GM23338 (cell line): ENCODE results near the gene WNT9A. TPM values are rescaled to one million over a fixed set of nuclear protein-coding genes. Genes with fewer than 3 reads are reported as not detected.

ENCODE experiments used
- ATAC-seq: fragments of 200-7000 bp; cut with Tn5 transposase; 3 replicates; pipeline ENCODE4 v1.9.1; 2020
- DNase-seq: peaks from one replicate; pipeline ENCODE4 v3.0.0-alpha.2; 2015; ENCODE audit warnings: low spot score
- H2AFZ ChIP-seq: fragments of 200-600 bp; sonication (generic); 2 replicates; pipeline ENCODE4 v1.8.0; 2016; ENCODE audit warnings: antibody characterized with exemption, mild to moderate bottlenecking, moderate library complexity
- H3F3A ChIP-seq: fragments of 200-600 bp; sonication (generic); replicated peaks from 2 replicates; pipeline ENCODE4 v1.8.0; 2017; ENCODE audit warnings: antibody characterized with exemption, mixed run types, low read depth
- H3K27ac ChIP-seq: fragments of 200-600 bp; sonication (generic); 2 replicates; pipeline ENCODE4 v1.6.1; 2016; ENCODE audit warnings: low read depth
- H3K27me3 ChIP-seq: fragments of 200-600 bp; sonication (generic); 2 replicates; pipeline ENCODE4 v1.8.0; 2016; ENCODE audit warnings: mild to moderate bottlenecking, mixed run types, moderate library complexity; ENCODE audit not compliant: insufficient read depth
- H3K36me3 ChIP-seq: fragments of 200-600 bp; sonication (generic); 2 replicates; pipeline ENCODE4 v1.8.0; 2016; ENCODE audit warnings: mild to moderate bottlenecking; ENCODE audit not compliant: insufficient read depth
- H3K4me1 ChIP-seq: fragments of 200-600 bp; sonication (generic); 2 replicates; pipeline ENCODE4 v1.8.0; 2016; ENCODE audit warnings: mild to moderate bottlenecking, moderate library complexity; ENCODE audit not compliant: insufficient read depth
- H3K4me2 ChIP-seq: fragments of 200-600 bp; sonication (generic); 2 replicates; pipeline ENCODE4 v1.7.1; 2017; ENCODE audit warnings: mixed run types
- H3K4me3 ChIP-seq: fragments of 200-600 bp; sonication (generic); 2 replicates; pipeline ENCODE4 v1.6.1; 2016; ENCODE audit warnings: mixed run types
- H3K79me2 ChIP-seq: fragments of 200-600 bp; sonication (generic); replicated peaks from 2 replicates; pipeline ENCODE4 v1.8.0; 2017; ENCODE audit warnings: mild to moderate bottlenecking; ENCODE audit not compliant: insufficient read depth
- H3K9me2 ChIP-seq: fragments of 200-600 bp; sonication (generic); 2 replicates; pipeline ENCODE4 v1.8.0; 2017; ENCODE audit not compliant: insufficient read depth
- H4K20me1 ChIP-seq: fragments of 200-600 bp; sonication (generic); replicated peaks from 2 replicates; pipeline ENCODE4 v1.8.0; 2017; ENCODE audit warnings: mild to moderate bottlenecking; ENCODE audit not compliant: insufficient read depth
- H3K27ac Mint-ChIP-seq: 2 replicates; pipeline ENCODE4 v1.8.0; 2020; ENCODE audit warnings: inconsistent platforms, mild to moderate bottlenecking, moderate library complexity, mixed read lengths
- H3K27me3 Mint-ChIP-seq: 3 replicates; pipeline ENCODE4 v1.8.0; 2022; ENCODE audit warnings: low read depth, mild to moderate bottlenecking, moderate library complexity, mixed read lengths, inconsistent platforms; ENCODE audit not compliant: insufficient read depth, poor library complexity
- H3K36me3 Mint-ChIP-seq: 3 replicates; pipeline ENCODE4 v1.8.0; 2021; ENCODE audit warnings: low read depth, mild to moderate bottlenecking, inconsistent platforms, moderate library complexity, mixed read lengths
- H3K4me1 Mint-ChIP-seq: 3 replicates; pipeline ENCODE4 v1.8.0; 2020; ENCODE audit warnings: mild to moderate bottlenecking, inconsistent platforms, mixed read lengths
- H3K4me3 Mint-ChIP-seq: 3 replicates; pipeline ENCODE4 v1.8.0; 2021; ENCODE audit warnings: moderate library complexity, mild to moderate bottlenecking, inconsistent platforms, mixed read lengths
- H3K9me3 Mint-ChIP-seq: 3 replicates; pipeline ENCODE4 v1.8.0; 2020; ENCODE audit warnings: moderate library complexity, mild to moderate bottlenecking, inconsistent platforms, mixed read lengths
- CREB1 ChIP-seq: fragments of 250-450 bp; sonication (Bioruptor Pico); IDR thresholded peaks from 2 replicates; pipeline ENCODE4 v1.5.0; 2020; ENCODE audit warnings: low read depth, mild to moderate bottlenecking, moderate library complexity
- CTCF ChIP-seq, 2 experiments: fragments of 200-600 bp in 1 of 2; sonication (generic) in 1 of 2; conservative IDR thresholded peaks; 2 replicates each; pipeline versions ENCODE4 v1.5.1 to v1.6.1; 2016 to 2017; ENCODE audit warnings: antibody characterized with exemption in 2 of 2, low read depth in 2 of 2, mild to moderate bottlenecking in 2 of 2, moderate library complexity in 1 of 2
- ETS1 ChIP-seq: IDR thresholded peaks from 2 replicates; pipeline ENCODE4 v1.6.1; 2016; ENCODE audit warnings: antibody characterized with exemption
- EZH2 ChIP-seq: fragments of 200-600 bp; sonication (generic); IDR thresholded peaks from one replicate; pipeline ENCODE4 v1.8.0; 2017; ENCODE audit warnings: antibody characterized with exemption, mild to moderate bottlenecking, low read depth; ENCODE audit not compliant: unreplicated experiment
- EZH2phosphoT487 ChIP-seq: fragments of 200-600 bp; sonication (generic); IDR thresholded peaks from one replicate; pipeline ENCODE4 v1.8.1; 2018; ENCODE audit warnings: antibody characterized with exemption; ENCODE audit not compliant: unreplicated experiment
- JUNB ChIP-seq: IDR thresholded peaks from one replicate; pipeline ENCODE4 v1.6.1; 2016; ENCODE audit warnings: antibody characterized with exemption; ENCODE audit not compliant: unreplicated experiment
- NANOG ChIP-seq: IDR thresholded peaks from 2 replicates; pipeline ENCODE4 v1.6.1; 2016; ENCODE audit warnings: antibody characterized with exemption, borderline replicate concordance
- REST ChIP-seq: IDR thresholded peaks from one replicate; pipeline ENCODE4 v1.6.1; 2018; ENCODE audit warnings: antibody characterized with exemption; ENCODE audit not compliant: unreplicated experiment
- STAT1 ChIP-seq: IDR thresholded peaks from one replicate; pipeline ENCODE4 v1.6.1; 2016; ENCODE audit warnings: antibody characterized with exemption; ENCODE audit not compliant: unreplicated experiment
- ZNF114 ChIP-seq: fragments of 250-450 bp; sonication (Bioruptor Pico); IDR thresholded peaks from 2 replicates; pipeline ENCODE4 v1.5.0; 2020; ENCODE audit warnings: mild to moderate bottlenecking, moderate library complexity
- ZNF462 ChIP-seq: fragments of 250-450 bp; sonication (Bioruptor Pico); IDR thresholded peaks from 2 replicates; pipeline ENCODE4 v1.5.0; 2020; ENCODE audit warnings: mild to moderate bottlenecking, moderate library complexity
- polyA plus RNA-seq: library from polyadenylated mRNA; unstranded; fragments of >200 nt; fragmentation: Nextera tagmentation; extraction: Ambion mirVana; gene quantifications from 2 replicates; pipeline ENCODE4 v1.2.1, GENCODE V29; 2016
- total RNA-seq: library from RNA; depleted of rRNA; stranded (reverse); fragments of >200 nt; shearing (Covaris generic); gene quantifications from 2 replicates; pipeline ENCODE4 v1.2.3, GENCODE V29; 2014

The WNT9A gene
- total and polyA plus RNA-seq, 2 experiments from 2014 or later = 0.06 to 2.0 TPM

GRCh38 chr1:227899820-227900449 is 47.8 kb downstream of the WNT9A start (continued):
- TF ChIP-seq ZNF462 (CRISPR knock-in tag) = no peak

- Mint-ChIP-seq H3K9me3 (no peaks in the 10 kb centered on the region), H3K4me3 (no peak overlapping the region)
- no peaks in the 10 kb centered on the region for H3F3A ChIP-seq
- no peak for TF ChIP-seq JUNB
- no peak for TF ChIP-seq EZH2
- TF ChIP-seq ETS1 = no peak
- TF ChIP-seq NANOG = no peak
- TF ChIP-seq ZNF114 (CRISPR knock-in tag) = no peak
- no peak for TF ChIP-seq REST
- no peak for TF ChIP-seq EZH2phosphoT487
- no peak for TF ChIP-seq STAT1
- TF ChIP-seq CREB1 (CRISPR knock-in tag) = no peak
- TF ChIP-seq CTCF (conservative IDR thresholded peaks at IDR 0.05; ENCODE audit: low read depth in 2 of 2) = no peak
Measured at GRCh38 chr1:227899141-227899819, 48.5 kb downstream of the WNT9A start.

More at GRCh38 chr1:227899141-227899819, 48.5 kb downstream of the WNT9A start:
- H3K4me3 ChIP-seq = no peak overlapping the region
- H3K27me3 Mint-ChIP-seq = peaks cover 24% of the 10 kb centered on the region
- no peaks in the 10 kb centered on the region for H3K4me1 ChIP-seq
- ATAC-seq (no peak), DNase-seq (no peak)
- H3K4me2 ChIP-seq = no peak overlapping the region
- no peaks in the 10 kb centered on the region for H3K36me3 ChIP-seq
- no peak overlapping the region for H2AFZ ChIP-seq
- H4K20me1 ChIP-seq = no peaks in the 10 kb centered on the region
- no peaks in the 10 kb centered on the region; the same call in 2 of the 3 replicates for H3K36me3 Mint-ChIP-seq
- H3K27ac Mint-ChIP-seq = no peak overlapping the region
- H3K27ac ChIP-seq = no peak overlapping the region
- no peaks in the 10 kb centered on the region for H3K9me2 ChIP-seq
- peaks cover 3% of the 10 kb centered on the region; the same call in 2 of the 3 replicates for H3K4me1 Mint-ChIP-seq
- H3K79me2 ChIP-seq = no peaks in the 10 kb centered on the region
- no peaks in the 10 kb centered on the region for H3K27me3 ChIP-seq
